Keratinocyte (primary cell): ENCODE data around the gene MFAP3L.

Source experiments
- EZH2 ChIP-seq: IDR thresholded peaks from one replicate; pipeline ENCODE4 v1.6.1; 2012; ENCODE audit warnings: inconsistent platforms, mild to moderate bottlenecking, low read length, moderate library complexity
- TF ChIP-seq, protein P1 (sequence below), 3 experiments: IDR thresholded peaks in 1 of 3; conservative IDR thresholded peaks in 1 of 3; optimal IDR thresholded peaks in 1 of 3; 2 replicates in 2 of 3; 3 replicates in 1 of 3; pipeline versions ENCODE3 to v1.5.1; 2011; ENCODE audit warnings: low read length in 3 of 3, mild to moderate bottlenecking in 3 of 3, moderate library complexity in 2 of 3, control low read depth in 1 of 3, inconsistent platforms in 1 of 3; ENCODE audit not compliant: insufficient read depth in 2 of 3; ENCODE audit errors: extremely low read depth in 1 of 3

DNA sequence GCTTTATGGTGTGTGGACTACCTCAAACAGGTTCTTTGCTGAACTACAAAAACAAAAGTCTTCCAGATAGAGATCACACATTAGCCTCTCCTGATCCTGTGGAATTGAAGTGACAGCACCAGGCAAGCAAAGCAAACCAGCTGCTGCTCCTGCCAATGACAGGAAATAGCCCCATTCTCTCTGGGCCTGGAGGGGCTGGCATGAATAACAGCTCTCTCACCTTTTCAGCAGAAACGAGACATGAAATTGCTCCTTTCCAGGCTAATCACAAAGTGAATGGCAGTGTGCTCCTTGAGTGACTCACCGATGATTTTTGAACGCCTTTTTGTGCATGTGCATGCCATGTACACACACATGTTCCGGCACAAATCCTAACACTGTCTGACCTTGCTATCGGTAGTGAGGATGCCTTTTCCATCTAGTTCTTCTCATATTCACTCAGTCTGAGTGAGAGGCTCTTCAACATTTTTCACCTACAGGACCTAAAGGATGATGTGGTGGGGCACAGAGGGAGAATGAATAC is 24.4 kb downstream of the MFAP3L start:
- TF ChIP-seq, protein P1, sequence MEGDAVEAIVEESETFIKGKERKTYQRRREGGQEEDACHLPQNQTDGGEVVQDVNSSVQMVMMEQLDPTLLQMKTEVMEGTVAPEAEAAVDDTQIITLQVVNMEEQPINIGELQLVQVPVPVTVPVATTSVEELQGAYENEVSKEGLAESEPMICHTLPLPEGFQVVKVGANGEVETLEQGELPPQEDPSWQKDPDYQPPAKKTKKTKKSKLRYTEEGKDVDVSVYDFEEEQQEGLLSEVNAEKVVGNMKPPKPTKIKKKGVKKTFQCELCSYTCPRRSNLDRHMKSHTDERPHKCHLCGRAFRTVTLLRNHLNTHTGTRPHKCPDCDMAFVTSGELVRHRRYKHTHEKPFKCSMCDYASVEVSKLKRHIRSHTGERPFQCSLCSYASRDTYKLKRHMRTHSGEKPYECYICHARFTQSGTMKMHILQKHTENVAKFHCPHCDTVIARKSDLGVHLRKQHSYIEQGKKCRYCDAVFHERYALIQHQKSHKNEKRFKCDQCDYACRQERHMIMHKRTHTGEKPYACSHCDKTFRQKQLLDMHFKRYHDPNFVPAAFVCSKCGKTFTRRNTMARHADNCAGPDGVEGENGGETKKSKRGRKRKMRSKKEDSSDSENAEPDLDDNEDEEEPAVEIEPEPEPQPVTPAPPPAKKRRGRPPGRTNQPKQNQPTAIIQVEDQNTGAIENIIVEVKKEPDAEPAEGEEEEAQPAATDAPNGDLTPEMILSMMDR (optimal IDR thresholded peaks at IDR 0.05 in 1 of 3, IDR thresholded peaks at IDR 0.05 in 1 of 3, conservative IDR thresholded peaks at IDR 0.05 in 1 of 3; ENCODE audit: extremely low read depth in 1 of 3, insufficient read depth in 2 of 3, low read length in 3 of 3) = no peak
- TF ChIP-seq EZH2 = no peak
